ENCODE results near the gene EGFR.

EGFR gene

GRCh38 chr7:55188590-55189138 lies 169.8 kb downstream of the EGFR start:
- DNase-seq (ENCODE audit: low read depth in 2 of 2) = no peak

- DNase-seq (ENCODE audit: low read depth in 2 of 2) = no peak
Measured at GRCh38 chr7:55189146-55189766, 170.4 kb downstream of the EGFR start.

GRCh38 chr7:55189878-55190436 lies 171.1 kb downstream of the EGFR start:
- no peak for DNase-seq (ENCODE audit: low read depth in 2 of 2)

- no peak for DNase-seq (ENCODE audit: low read depth in 2 of 2)
Measured at GRCh38 chr7:55190511-55191160, 171.8 kb downstream of the EGFR start.

- no peak for DNase-seq (ENCODE audit: low read depth in 2 of 2)
Measured at GRCh38 chr7:55191161-55191925, 172.5 kb downstream of the EGFR start.

- no peak for DNase-seq (ENCODE audit: low read depth in 2 of 2)
Measured at GRCh38 chr7:55191926-55192692, 173.3 kb downstream of the EGFR start.

GRCh38 chr7:55192723-55193122 lies 173.9 kb downstream of the EGFR start:
- no peak for DNase-seq (ENCODE audit: low read depth in 2 of 2)

- no peak for DNase-seq (ENCODE audit: low read depth in 2 of 2)
Measured at GRCh38 chr7:55193245-55193644, 174.4 kb downstream of the EGFR start.

- no peak for DNase-seq (ENCODE audit: low read depth in 2 of 2)
Measured at GRCh38 chr7:55194522-55194921, 175.7 kb downstream of the EGFR start.

- no peak for DNase-seq (ENCODE audit: low read depth in 2 of 2)
Measured at GRCh38 chr7:55198634-55199392, 180.0 kb downstream of the EGFR start.

GRCh38 chr7:55199418-55199817 lies 180.6 kb downstream of the EGFR start:
- no peak for DNase-seq (ENCODE audit: low read depth in 2 of 2)

GRCh38 chr7:55200441-55200840 lies 181.6 kb downstream of the EGFR start:
- DNase-seq (ENCODE audit: low read depth in 2 of 2) = no peak

- no peak for DNase-seq (ENCODE audit: low read depth in 2 of 2)
Measured at GRCh38 chr7:55202150-55202913, 183.5 kb downstream of the EGFR start.

- DNase-seq (ENCODE audit: low read depth in 2 of 2) = no peak
Measured at GRCh38 chr7:55203300-55203699, 184.5 kb downstream of the EGFR start.

GRCh38 chr7:55205124-55205955 lies 186.5 kb downstream of the EGFR start:
- DNase-seq (ENCODE audit: low read depth in 2 of 2) = no peak

- no peak for DNase-seq (ENCODE audit: low read depth in 2 of 2)
Measured at GRCh38 chr7:55206235-55207029, 187.6 kb downstream of the EGFR start.

- DNase-seq (ENCODE audit: low read depth in 2 of 2) = no peak
Measured at GRCh38 chr7:55207436-55208125, 188.8 kb downstream of the EGFR start.

GRCh38 chr7:55209366-55209765 lies 190.5 kb downstream of the EGFR start:
- DNase-seq (ENCODE audit: low read depth in 2 of 2) = no peak

Data from stimulated activated CD8-positive, alpha-beta memory T cell treated with anti-CD3 and anti-CD28 coated beads, Interleukin-2, amount 100 ng/mL, for 48 hours (primary cell).